NCI-H526 treated with DMSO at 0.1 percent for 48 hours (cell line): ENCODE results near the gene NEU1.

ENCODE experiments used
- DNase-seq: peaks from one replicate; lab custom pipeline; 2025; lab: John Stamatoyannopoulos, UW

Gene NEU1

DNA sequence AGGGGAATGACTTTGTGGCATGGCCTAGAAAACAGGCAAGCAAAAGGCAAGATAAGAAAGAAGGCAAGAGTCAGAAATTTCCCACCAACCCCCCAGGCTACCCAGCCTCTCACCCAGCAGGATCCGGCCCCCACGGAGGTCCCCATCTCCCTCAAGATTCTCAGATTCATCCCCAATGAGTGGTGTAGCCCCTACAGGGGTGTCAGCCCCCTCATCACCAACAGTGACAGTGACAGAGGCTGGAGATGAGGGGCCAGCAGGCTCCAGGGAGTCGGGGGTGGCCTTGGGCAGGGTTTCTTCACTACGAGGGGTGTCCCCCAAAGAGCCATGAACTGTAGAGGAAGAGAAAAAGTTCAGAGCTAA is 33.9 kb upstream of the NEU1 start:
- no peak for DNase-seq

DNA sequence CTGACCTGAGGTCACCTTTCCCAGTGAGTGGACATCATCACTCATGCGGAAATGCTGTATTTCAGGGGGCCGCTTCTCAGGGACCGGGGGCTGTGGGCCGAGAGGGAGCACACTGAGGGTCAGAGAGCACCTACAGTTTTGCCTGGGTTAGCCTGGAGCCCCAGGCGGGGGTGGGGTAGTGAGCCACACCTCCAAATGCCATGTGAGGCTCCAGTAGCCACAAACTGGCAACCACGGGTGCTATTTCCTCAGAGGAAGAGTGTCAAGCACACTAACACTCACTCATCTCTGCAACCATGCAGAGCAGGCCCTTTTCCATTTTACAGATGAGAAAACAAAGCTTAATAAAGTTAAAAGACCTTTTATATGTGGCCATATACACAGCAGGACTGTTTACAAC is 30.2 kb upstream of the NEU1 start:
- no peak for DNase-seq

DNA sequence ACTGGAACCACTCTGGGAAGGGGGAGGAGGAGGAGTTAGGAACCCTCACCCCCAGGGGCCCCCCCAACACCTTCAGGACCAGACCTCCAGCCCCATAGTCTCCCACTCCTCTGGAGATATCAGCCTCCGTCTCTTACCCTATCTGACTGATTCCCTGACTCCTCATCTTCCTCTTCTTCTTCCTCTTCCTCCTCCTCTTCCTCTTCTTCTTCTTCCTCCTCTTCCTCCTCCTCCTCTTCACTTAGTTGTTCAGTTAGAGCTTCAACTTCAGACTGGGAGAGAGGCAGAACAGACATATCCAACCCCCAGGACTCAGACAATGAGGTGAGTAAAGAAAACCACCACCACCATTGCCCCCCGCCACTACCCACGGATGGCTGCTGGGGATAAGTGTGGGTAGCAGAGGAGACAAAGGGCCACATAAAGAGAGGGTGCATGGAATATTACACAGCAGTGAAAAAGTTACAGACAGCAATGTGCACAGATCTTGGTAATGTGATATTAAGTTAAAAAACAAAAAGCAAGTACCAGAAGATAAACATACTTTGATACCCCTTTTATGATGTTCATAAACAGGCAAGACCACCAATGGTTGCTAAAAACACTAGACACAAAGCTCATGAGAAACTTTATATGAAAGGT is 26.8 kb upstream of the NEU1 start:
- no peak for DNase-seq

DNA sequence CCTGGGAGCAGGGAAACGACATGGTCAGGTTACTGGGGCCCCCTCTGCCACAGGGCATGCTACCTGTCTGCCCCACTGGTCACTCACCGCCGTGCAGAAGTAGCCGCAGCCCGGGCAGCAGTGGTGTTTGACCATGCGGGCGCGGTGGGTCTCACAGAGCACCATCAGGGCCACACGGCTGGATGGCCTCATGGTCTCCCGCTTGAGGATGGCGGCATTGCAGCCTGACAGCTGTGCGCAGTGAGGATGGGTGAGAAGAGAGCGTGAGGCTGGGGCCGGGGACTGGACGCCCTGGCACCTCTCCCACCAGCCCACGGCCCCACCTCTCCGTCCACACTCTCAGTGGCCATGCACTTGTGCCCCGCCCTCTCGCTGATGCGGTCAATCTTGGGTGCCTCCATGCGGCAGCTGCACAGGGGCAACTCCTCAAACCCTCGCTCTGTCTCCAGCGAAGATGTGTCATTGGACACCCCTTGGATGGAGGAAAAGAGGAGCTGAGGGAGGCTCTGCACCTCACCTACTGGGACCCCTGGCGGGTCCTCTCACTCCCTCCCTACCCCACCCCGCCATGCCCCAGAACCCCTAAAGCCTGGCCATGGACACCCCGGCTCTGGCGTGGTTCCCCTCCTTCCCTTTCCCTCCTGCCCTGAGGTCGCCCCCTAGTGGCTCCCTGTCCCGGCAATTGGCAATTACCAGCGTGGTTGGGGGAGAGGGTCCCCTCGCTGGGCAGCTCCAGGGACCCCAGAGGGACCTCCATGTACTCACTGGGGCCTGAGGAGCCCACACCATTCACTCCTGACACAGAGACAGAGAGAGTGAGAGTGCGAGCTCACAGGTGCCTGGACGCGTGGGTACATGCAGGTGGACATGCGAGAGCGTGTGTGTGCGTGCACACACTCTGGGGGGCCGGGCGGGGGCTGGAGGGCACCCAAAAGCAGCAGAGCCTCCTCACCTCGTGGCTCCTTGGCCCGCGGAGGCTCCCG is 25.9 kb upstream of the NEU1 start:
- DNase-seq: no peak

DNA sequence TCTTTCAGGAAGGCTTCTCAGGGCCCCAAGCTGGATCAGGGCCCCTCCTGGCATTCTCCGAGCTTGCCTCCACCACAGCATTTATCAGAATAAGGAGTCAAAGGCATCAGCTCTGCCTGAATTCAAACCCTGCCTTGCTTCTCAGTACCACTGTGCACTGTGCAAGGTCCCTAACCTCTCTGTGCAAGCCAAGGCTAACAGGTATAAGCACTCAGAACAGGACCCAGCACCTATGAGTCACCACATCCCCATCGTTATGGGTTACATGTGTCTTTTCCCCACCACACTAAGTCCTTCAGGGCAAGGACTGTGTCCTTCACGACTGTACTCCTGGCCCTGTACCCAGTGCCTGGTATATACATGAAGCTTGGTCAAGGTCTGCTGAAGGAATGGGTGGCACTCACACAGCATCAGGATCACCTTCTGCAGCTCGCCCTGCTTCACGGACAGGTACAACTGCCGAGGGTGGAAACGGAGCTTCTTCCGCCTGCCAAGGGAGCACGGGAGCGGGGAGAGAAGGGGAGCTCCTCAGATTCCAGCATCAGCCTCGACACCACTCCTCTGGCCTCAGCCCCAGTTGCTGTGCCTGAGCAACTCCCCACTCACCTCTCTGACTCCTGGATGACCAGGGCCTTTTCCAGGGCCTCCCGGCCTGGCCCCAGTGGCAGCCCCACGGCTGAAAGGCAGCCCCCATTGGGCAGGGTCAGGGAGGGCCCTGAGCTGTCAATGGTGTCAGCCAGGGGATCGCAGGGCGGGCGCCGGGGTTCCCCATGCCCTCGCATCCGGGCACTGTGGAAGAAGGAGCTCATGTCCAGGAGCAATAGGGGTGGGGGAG is 24.8 kb upstream of the NEU1 start:
- DNase-seq: no peak

DNA sequence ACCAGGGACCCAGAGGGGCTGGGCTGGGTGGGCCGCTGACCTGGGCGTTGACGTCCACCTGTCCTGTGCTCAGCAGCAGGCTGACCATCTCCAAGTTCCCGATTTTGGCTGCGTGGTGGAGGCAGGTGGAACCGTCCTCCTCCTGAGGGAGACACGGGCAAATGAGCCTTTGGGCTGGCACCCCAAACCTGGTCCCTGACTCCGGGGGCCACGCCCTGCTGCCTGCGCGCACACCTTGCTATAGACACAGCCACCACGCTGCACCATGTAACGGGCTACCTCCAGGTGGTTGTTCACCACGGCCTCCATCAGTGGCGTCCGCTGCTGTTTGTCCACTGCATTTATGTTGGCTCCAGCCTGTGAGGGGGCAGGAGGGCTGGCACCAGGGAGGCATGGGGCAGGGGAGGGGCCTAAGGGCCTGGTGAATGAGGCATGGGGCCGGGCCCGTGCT is 23.9 kb upstream of the NEU1 start:
- no peak for DNase-seq

DNA sequence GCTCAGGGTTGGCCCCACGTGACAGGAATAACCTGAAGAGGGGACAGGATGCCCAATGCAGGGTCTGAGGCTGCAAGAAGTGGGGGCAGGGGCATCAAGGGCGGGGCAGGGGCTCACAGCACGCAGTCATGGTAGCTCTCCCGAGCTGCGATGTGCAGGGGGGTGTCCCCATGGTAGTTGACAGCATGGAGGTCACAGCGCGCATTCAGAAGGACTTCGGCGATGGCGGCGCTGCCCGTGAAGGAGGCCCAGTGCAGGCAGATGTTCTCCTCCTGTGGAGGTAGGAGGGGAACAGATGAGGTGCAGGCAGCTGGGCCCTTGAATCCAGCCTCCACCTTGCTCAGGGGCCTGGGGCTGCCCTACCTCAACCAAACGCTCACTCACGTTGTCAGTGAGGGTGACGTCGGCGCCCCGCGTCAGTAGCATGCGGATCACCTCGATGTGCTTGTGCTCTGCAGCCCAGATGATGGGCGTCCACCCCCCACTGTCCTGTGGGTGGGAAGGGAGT is 22.0 kb upstream of the NEU1 start:
- DNase-seq: no peak

DNA sequence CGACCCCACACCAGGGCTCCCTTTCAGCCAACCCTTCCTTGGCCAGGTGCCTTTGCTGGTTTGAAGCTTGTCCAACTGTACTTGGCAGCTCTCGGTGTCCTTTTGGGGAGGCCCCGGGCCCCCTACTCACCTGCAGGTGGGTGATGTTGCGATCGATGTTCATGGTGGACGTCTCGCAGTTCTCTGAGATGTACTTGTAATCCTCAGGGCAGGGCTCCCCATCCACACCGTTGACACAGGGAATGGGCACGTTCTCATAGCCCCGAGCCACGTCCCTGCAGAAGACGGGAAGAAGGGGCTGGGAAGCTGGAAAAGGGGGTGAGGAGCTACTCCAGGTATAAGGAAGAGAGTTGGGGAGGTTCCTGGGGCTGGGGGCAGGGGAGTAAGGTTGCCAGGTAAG is 21.1 kb upstream of the NEU1 start:
- DNase-seq: no peak

DNA sequence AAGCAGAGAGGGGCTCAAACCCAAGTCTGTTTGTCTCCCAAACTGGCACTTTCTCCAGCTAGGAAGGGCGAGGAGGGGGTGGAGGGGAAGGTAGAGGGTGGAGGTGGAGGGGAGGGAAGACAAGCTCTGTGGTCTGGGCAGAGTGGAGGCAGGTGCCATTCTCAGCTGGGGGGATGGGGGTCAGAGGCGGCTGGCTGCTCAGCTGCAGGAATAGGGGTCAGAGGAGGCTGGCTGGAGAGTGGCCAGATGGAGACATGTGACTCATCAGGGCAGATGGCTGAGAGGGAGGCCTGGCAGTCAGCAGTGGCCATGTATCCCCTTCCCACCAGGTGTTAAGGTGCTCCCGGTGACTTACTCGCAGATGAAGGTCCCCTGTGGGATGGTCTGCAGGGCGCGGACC is 19.7 kb upstream of the NEU1 start:
- DNase-seq: no peak

DNA sequence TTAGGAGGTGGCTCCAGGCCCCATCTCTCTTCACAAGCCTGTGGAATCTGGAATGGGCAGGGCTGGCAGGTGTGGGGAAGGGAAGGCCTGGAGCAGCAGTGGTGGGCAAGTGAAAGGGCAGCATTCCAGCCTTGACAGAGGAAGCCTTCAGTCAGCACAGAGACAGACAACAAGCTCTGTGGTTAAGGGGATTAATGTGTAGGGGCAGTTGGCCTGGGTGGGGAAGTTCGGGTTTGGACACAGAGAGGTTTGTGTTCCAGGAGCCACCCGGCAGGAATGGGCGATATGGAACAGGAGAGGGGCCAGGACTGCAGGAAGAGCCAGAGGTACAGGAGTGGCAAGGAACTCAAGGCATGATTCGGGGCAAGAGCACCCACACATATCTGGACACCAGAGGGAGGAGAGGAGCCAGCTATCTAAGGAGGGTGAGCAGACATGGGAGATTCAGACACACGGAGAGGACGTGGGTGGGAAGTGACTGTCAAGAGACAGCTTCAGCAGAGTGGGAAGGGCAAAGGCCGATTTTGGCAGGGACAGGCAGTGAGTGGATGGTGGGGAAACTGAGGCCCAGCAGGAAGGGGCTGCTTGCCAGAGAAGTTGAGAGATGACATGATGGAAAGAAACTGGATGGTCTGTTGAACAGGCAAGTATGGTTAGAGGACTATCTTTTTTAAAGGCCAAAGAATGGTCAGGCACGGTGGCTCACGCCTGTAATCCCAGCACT is 18.7 kb upstream of the NEU1 start:
- DNase-seq: no peak

DNA sequence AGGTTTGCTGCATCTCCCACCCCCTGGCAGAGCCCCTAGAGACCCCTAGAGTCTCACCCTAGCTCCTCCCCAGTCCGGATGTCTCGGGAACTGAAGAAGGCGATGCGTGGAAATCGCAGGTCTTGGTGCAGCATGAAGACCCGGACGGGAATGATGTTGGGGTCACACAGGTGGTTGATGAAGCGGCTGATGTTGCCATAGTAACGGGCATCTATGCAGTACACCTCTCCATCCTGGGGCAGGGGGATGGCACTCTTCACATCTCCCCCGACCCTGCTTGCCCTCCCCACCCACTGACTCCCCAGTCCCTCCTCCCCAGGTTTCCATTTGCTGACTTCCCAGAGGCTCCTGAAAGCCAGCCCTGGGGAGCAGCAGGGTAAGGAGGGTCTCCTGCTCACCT is 18.0 kb upstream of the NEU1 start:
- DNase-seq: no peak

DNA sequence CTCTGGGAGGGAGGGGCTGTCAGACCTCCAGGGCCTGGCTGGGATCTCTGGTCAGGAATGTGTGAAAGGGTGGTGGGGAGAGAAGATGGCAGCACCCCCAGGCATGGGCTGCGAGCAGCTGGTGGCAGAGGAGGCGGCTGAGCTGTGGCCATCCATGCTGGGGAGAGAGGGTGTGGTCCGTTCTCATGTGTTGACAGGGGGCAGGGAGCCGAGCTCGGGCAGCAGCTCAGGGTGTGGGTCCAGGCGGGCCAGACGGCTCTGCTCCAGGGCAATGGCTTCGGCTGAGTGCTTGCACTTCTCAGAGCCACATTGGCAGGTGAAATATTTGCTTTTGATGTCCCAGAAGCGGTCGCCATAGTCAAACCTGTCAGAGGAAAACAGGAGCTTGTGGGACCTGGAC is 17.3 kb upstream of the NEU1 start:
- DNase-seq: no peak

DNA sequence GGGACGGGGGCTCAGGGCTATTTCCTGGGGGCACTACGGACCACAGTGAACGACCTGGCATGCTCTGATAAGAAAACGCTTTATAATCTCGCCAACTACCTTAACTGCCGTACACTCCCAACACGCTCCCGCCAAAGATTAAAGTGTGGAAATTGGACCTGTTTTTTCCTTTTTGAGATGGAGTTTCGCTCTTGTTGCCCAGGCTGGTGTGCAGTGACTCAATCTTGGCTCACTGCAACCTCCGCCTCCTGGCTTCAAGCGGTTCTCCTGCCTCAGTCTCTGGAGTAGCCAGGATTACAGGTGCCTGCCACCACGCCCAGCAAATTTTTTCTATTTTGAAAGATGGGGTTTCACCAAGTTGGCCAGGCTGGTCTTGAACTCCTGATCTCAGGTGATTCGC is 16.5 kb upstream of the NEU1 start:
- no peak for DNase-seq

DNA sequence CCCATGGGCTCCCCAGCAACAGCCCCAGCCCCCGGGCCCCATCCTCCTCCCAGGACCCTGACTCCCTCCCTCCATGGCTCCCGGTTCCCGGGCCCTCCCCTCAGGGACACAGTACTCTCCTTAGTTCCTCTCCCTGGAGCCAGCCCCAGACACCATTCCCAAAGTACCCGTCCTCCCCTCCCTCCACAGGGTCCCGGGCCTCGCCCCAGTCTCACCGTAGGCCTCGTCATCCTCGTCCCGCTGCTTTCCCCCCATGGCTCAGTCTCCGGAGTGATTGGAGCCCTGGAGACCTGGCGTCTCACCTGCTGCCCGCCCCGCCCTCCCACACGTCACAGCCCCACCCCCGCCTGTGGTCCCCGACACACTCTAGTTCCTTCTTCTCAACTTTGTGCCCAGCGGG is 16.1 kb upstream of the NEU1 start, which contains the start of gene SLC44A4:
Gene SLC44A4 (minus strand): TSS at position 272 of the 400 bp plus-strand sequence. CDS start 17 bp downstream, at position 255.
- DNase-seq: no peak

DNA sequence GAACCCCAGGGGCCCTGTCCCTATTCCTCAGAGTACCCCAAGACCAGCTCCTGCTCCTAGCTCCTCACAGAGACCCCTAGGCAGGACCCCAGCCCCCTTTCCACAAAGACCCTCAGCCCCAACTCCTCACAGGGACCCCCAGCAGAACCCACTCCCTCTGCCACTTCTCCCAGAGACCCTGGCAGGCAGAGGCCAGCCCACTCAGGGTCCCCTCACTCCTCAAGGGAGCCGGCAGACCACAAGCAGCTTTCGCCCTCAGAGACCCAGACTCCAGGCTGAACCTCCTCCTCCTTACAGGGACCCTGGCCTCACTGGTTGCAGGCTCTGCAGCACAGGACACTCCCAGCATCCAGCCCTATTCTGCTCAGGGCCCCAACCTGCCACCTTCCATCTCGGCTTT is 15.6 kb upstream of the NEU1 start:
- no peak for DNase-seq

DNA sequence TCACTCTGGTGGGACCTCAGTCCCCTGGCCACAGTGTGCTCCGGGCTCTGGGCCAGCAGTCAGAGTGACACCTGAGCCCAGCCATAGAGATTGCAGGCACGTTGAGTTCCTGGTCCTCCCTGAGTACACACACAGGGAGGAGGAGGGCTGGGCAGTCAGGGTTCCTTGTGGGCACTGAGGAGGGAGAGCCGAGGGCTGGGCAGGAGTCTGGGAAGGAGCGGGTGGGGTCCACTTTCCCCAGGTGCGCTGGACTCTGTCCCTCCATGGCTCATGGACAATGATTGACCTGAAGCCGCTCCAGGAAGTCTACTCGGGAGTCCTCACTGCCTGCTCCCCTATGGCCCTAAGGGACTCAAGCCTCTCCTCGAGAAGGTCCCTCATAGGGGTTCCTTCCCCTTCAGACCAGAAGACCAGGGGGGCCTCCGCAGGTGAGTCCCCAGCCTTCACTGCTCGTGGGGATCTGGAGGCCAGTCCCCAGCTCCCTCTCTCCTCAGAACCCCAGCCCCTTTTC is 15.1 kb upstream of the NEU1 start:
- no peak for DNase-seq

DNA sequence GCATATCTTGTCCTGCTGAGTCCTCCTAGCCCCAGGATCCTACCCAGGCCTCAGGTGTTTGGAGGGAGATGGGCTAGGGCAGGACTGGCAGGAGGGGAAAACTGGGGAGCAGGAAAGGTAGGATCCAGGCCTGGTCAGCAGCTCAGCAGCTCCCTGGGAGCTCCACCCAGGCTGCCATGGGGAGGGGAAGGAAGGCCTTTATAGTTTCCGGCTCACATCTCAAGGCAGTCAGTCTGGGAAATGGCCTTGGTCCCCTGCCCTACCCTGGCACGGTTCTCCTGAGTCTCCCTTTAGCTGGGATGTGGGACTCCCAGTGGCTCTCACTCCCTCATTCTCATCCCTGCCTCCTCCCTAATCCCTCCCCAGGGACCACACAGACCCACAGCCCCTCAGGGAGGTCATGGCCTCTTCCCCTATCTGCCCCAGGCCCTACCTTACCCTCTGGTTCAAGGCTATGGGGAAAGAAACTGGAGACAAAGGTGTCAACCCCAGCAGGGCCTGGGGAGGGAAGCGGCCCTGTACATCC is 14.6 kb upstream of the NEU1 start:
- no peak for DNase-seq

DNA sequence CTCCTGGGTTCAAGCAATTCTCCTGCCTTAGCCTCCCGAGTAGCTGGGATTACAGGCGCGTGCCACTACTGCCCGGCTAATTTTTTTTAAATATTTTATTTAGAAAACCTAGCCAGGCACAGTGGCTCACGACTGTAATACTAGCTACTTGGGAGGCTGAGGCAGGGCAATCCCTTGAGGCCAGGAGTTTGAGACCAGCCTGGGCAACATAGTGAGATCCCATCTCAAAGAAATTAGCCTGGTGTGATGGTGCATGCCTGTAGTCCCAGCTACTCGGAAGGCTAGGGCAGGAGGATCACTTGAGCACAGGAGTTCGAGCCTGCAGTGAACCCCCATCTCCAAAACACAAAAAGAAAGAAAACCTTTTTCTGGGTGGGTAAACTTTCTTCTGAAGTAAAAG is 13.7 kb upstream of the NEU1 start:
- DNase-seq: no peak

DNA sequence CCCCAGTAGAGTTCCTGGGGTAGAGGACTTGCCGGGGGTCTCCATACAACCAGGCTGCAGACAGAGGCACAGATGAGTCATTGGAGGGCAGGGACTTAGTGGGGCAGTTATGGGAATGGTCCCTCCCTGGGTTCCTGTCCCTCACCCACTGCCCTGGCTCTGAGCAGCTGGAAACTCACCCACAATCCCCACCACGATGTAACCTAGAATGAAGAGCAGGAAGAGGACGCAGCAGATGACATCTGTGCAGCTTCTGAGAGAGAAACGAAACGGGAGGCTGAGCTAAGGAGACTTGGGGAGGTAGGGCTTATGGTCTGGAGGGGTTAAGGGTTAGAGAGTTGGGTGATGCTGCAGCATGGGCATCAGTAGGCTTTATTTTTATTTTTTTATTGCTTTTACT is 13.3 kb upstream of the NEU1 start:
- DNase-seq: no peak

DNA sequence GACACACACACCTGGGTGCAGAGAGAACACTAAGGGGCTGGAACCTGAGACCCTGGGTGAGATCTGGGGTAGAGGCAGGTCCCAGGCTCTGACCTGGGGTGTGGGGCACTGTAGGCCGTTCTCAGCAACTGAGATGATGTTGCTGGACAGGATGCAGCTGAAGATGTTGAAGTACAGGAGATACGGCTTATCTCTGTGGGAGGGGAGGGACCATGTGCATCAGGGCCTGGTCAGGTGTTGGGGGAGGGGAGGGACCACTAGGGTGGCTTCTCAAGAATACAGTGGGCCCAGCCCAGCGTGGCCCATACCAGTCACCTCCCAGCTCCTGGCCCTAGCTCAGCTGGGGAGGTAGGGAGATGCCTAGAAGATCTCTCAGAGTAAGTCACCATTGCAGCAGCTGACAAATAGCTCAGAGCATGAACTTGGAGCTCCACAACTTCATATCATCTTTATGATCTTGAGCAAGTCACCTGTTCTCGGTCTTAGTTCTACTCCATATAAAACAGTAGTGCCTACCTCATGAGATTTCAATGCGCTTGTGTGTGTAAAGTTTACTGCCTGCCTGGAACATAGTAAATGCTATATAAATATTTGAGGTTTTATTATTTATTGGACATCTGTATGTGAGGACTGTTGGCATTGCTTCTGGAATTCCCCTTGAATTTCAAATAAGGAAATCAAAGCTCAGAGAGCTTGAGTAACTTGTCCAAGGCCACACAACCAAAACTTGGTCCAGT is 12.4 kb upstream of the NEU1 start:
- no peak for DNase-seq
